BLaER1 (cell line): Measurements from ENCODE around the gene AUTS2.

Experiments
- H3K27ac ChIP-seq: shearing (Covaris generic); formaldehyde crosslinking; 2 replicates; pipeline ENCODE4 v1.8.1; 2022
- H3K27me3 ChIP-seq: shearing (Covaris generic); formaldehyde crosslinking; 2 replicates; pipeline ENCODE4 v1.8.1; 2022
- H3K36me3 ChIP-seq: shearing (Covaris generic); formaldehyde crosslinking; 2 replicates; pipeline ENCODE4 v1.8.1; 2022
- H3K4me1 ChIP-seq: shearing (Covaris generic); formaldehyde crosslinking; 2 replicates; pipeline ENCODE4 v1.8.1; 2022
- H3K4me2 ChIP-seq: shearing (Covaris generic); formaldehyde crosslinking; 2 replicates; pipeline ENCODE4 v1.8.1; 2022
- H3K4me3 ChIP-seq: shearing (Covaris generic); formaldehyde crosslinking; 2 replicates; pipeline ENCODE4 v1.8.1; 2022
- H3K9ac ChIP-seq: shearing (Covaris generic); formaldehyde crosslinking; 2 replicates; pipeline ENCODE4 v1.8.1; 2022
- H3K9me3 ChIP-seq: shearing (Covaris generic); formaldehyde crosslinking; 2 replicates; pipeline ENCODE4 v1.8.1; 2022
- H4K20me1 ChIP-seq: shearing (Covaris generic); formaldehyde crosslinking; 2 replicates; pipeline ENCODE4 v1.8.1; 2022
- Cebpa-rat ChIP-seq: shearing (Covaris generic); IDR thresholded peaks from 2 replicates; pipeline ENCODE4 v1.8.1; 2022

Gene AUTS2

GRCh38 chr7:70416986-70417655 is 818.8 kb downstream of the AUTS2 start:
- Histone ChIP-seq H4K20me1 (peaks cover 22% of the 10 kb centered on the region; the same call in 1 of the 2 replicates), H3K4me2 (peak overlapping the region; percentile 88), H3K36me3 (no peaks in the 10 kb centered on the region), H3K27ac (peak overlapping the region; percentile 66), H3K4me3 (peak overlapping the region; percentile 6; the same call in 1 of the 2 replicates), H3K4me1 (peaks cover 82% of the 10 kb centered on the region), H3K9me3 (no peaks in the 10 kb centered on the region), H3K27me3 (no peaks in the 10 kb centered on the region), H3K9ac (peak overlapping the region; percentile 58; the same call in 1 of the 2 replicates)
- TF ChIP-seq Cebpa-rat, result no peak

DNA sequence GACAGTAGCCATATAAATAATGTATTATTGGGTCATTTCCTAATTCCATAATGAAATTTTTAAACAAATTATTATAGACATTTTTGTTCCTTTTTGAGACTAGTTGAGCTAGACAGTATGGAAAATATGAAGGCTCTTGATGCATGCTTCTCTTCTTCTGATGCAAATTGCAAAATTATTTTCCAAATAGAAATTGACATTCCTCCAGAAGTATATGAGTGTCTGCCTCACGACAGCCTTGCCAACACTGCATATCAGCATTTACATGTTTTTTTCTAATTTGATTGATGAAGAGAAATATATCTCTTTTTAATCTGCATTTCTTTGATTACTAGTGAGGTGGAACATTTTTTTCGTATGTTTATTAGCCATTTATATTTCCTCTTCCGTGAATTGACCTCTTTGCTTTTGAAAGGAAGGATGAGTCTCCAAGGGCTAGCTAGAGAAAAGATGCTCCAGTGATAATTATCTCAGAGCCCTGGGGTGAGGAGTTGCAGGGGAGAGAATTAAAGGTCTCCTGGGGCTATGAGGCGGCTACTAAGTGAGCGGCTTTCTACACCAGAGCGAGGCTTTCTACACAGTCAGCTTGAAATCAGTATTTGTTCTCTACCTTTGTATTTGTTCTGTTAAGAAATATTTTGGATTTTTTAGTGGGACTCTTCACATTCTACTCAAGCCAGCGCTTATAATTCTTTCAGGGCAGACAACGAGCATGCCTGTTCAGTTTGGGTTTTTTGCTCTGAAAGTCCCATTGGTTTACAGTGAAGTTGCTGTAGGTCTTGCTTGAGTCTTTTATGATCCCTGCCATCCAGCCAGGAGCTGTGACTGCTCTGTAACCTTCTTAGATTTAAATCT is 821.5 kb downstream of the AUTS2 start:
- peaks cover 2% of the 10 kb centered on the region; the same call in 1 of the 2 replicates for H3K36me3 ChIP-seq
- H3K4me2 ChIP-seq, result peak overlapping the region; percentile 46
- no peak overlapping the region for H3K27ac ChIP-seq
- no peak for TF ChIP-seq Cebpa-rat
- peaks cover 22% of the 10 kb centered on the region; the same call in 1 of the 2 replicates for H4K20me1 ChIP-seq
- no peaks in the 10 kb centered on the region for H3K27me3 ChIP-seq
- H3K9ac ChIP-seq, result peak overlapping the region; percentile 2
- peaks cover 60% of the 10 kb centered on the region for H3K4me1 ChIP-seq
- no peaks in the 10 kb centered on the region for H3K9me3 ChIP-seq
- H3K4me3 ChIP-seq, result no peak overlapping the region

- Histone ChIP-seq H3K9ac (peak overlapping the region; percentile 2), H3K27me3 (no peaks in the 10 kb centered on the region), H3K9me3 (no peaks in the 10 kb centered on the region), H3K4me1 (peaks cover 55% of the 10 kb centered on the region), H3K4me3 (no peak overlapping the region), H3K27ac (no peak overlapping the region), H3K36me3 (peaks cover 7% of the 10 kb centered on the region; the same call in 1 of the 2 replicates), H3K4me2 (peak overlapping the region; percentile 46), H4K20me1 (peaks cover 22% of the 10 kb centered on the region; the same call in 1 of the 2 replicates)
- TF ChIP-seq Cebpa-rat, result no peak
Observed at GRCh38 chr7:70420381-70420662, 822.0 kb downstream of the AUTS2 start.

- H3K9me3 ChIP-seq, result no peaks in the 10 kb centered on the region
- no peak overlapping the region for H3K9ac ChIP-seq
- H4K20me1 ChIP-seq, result peaks cover 14% of the 10 kb centered on the region; the same call in 1 of the 2 replicates
- H3K27me3 ChIP-seq, result no peaks in the 10 kb centered on the region
- no peak for TF ChIP-seq Cebpa-rat
- H3K36me3 ChIP-seq, result peaks cover 9% of the 10 kb centered on the region; the same call in 1 of the 2 replicates
- H3K4me2 ChIP-seq, result no peak overlapping the region
- no peak overlapping the region for H3K4me3 ChIP-seq
- peaks cover 45% of the 10 kb centered on the region for H3K4me1 ChIP-seq
- no peak overlapping the region for H3K27ac ChIP-seq
Observed at GRCh38 chr7:70421319-70421718, 823.0 kb downstream of the AUTS2 start.

GRCh38 chr7:70426249-70426880 is 828.1 kb downstream of the AUTS2 start:
- H3K27me3 ChIP-seq, result no peaks in the 10 kb centered on the region
- peaks cover 10% of the 10 kb centered on the region for H3K4me1 ChIP-seq
- H3K4me2 ChIP-seq, result no peak overlapping the region
- no peak overlapping the region for H3K4me3 ChIP-seq
- no peak overlapping the region for H3K27ac ChIP-seq
- H4K20me1 ChIP-seq, result no peaks in the 10 kb centered on the region
- peaks cover 9% of the 10 kb centered on the region; the same call in 1 of the 2 replicates for H3K36me3 ChIP-seq
- TF ChIP-seq Cebpa-rat, result no peak
- H3K9me3 ChIP-seq, result no peaks in the 10 kb centered on the region
- H3K9ac ChIP-seq, result no peak overlapping the region

DNA sequence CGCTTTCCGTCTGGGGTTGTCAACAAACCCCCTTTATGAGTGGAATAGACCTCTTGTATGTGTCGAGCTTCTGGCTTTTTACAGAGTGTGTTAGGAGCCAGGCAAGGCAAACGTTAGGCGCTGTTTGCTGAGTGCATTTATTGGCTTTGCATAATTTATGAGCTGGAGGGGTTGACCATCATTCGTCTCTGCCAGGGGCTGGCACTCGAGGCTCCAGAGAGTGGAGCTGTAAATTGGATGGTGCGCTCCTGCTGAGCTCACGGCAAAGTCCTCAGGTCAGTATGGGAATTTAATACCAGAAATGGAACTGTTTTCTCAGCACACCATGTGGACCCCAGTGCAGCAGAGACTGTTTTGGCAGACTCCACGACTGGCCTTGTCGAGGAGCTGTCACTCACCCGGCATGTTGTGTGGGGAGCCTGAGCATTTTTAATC is 834.3 kb downstream of the AUTS2 start:
- Histone ChIP-seq H3K36me3 (no peaks in the 10 kb centered on the region), H3K4me3 (no peak overlapping the region), H3K4me2 (peak overlapping the region; percentile 25; the same call in 1 of the 2 replicates), H3K4me1 (peaks cover 63% of the 10 kb centered on the region), H3K9ac (no peak overlapping the region), H3K27me3 (no peaks in the 10 kb centered on the region), H4K20me1 (no peaks in the 10 kb centered on the region), H3K9me3 (no peaks in the 10 kb centered on the region), H3K27ac (no peak overlapping the region)
- TF ChIP-seq Cebpa-rat, result no peak

DNA sequence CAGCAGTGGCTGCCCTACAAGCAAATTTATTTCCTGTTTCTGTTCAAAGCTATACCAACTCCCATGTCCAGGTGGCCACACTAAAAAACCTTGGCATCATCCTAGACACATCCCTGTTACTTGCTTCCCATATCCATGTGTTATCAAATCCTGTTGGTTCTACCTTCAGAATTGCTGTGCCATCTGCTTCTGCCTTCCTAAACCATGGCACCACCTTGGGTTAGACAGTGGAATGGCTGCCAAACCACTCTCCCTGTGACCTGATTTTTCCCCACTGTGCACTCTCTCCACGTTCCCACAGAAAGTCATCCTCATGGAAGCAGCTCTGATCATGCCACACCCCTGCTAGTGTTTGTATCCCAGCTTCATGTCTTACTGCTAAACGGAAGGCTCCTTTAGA is 836.1 kb downstream of the AUTS2 start:
- no peak overlapping the region for H3K4me3 ChIP-seq
- H4K20me1 ChIP-seq, result no peaks in the 10 kb centered on the region
- no peak for TF ChIP-seq Cebpa-rat
- H3K27me3 ChIP-seq, result no peaks in the 10 kb centered on the region
- peak overlapping the region; percentile 7; the same call in 1 of the 2 replicates for H3K4me2 ChIP-seq
- no peak overlapping the region for H3K9ac ChIP-seq
- H3K27ac ChIP-seq, result no peak overlapping the region
- H3K4me1 ChIP-seq, result peaks cover 81% of the 10 kb centered on the region
- no peaks in the 10 kb centered on the region for H3K36me3 ChIP-seq
- no peaks in the 10 kb centered on the region for H3K9me3 ChIP-seq

GRCh38 chr7:70434821-70435220 is 836.5 kb downstream of the AUTS2 start:
- peaks cover 85% of the 10 kb centered on the region for H3K4me1 ChIP-seq
- no peak overlapping the region for H3K9ac ChIP-seq
- TF ChIP-seq Cebpa-rat, result no peak
- H4K20me1 ChIP-seq, result no peaks in the 10 kb centered on the region
- no peaks in the 10 kb centered on the region for H3K27me3 ChIP-seq
- no peak overlapping the region for H3K27ac ChIP-seq
- H3K9me3 ChIP-seq, result no peaks in the 10 kb centered on the region
- H3K4me3 ChIP-seq, result no peak overlapping the region
- no peaks in the 10 kb centered on the region for H3K36me3 ChIP-seq
- peak overlapping the region; percentile 84 for H3K4me2 ChIP-seq

GRCh38 chr7:70435634-70436033 is 837.4 kb downstream of the AUTS2 start:
- H3K36me3 ChIP-seq, result no peaks in the 10 kb centered on the region
- TF ChIP-seq Cebpa-rat, result no peak
- peaks cover 93% of the 10 kb centered on the region for H3K4me1 ChIP-seq
- no peak overlapping the region for H3K9ac ChIP-seq
- 0 out of 2 replicates have a peak overlapping the region, but pooled peaks have one; percentile 66 for H3K27ac ChIP-seq
- H4K20me1 ChIP-seq, result no peaks in the 10 kb centered on the region
- H3K27me3 ChIP-seq, result no peaks in the 10 kb centered on the region
- H3K9me3 ChIP-seq, result no peaks in the 10 kb centered on the region
- peak overlapping the region; percentile 84 for H3K4me2 ChIP-seq
- H3K4me3 ChIP-seq, result no peak overlapping the region
